Mucosa of descending colon (tissue), 3 donors: ENCODE results near the gene IRAK1. TPM values are rescaled to one million over a fixed set of nuclear protein-coding genes. Genes with fewer than 3 reads are reported as not detected.

ENCODE experiments used
- ATAC-seq: fragments of 200-7000 bp; cut with Tn5 transposase; one replicate; pipeline ENCODE4 v1.9.1; 2020; ENCODE audit warnings: mild to moderate bottlenecking, moderate library complexity
- DNase-seq, 3 donors: peaks; one replicate each; pipeline ENCODE4 v3.0.0-alpha.2; 2020
- H3K36me3 ChIP-seq: fragments of 200-600 bp; one replicate; pipeline ENCODE4 v1.8.0; 2021; ENCODE audit warnings: low read depth, mild to moderate bottlenecking
- H3K4me1 ChIP-seq: fragments of 200-600 bp; one replicate; pipeline ENCODE4 v1.8.0; 2021; ENCODE audit warnings: low read depth, mild to moderate bottlenecking
- H3K4me3 ChIP-seq: fragments of 200-600 bp; one replicate; pipeline ENCODE4 v1.8.0; 2021; ENCODE audit warnings: mild to moderate bottlenecking
- H3K9me3 ChIP-seq: fragments of 200-600 bp; one replicate; pipeline ENCODE4 v1.8.0; 2021; ENCODE audit warnings: mild to moderate bottlenecking
- CTCF ChIP-seq: fragments of 200-600 bp; IDR thresholded peaks from one replicate; pipeline ENCODE4 v1.8.0; 2022; ENCODE audit warnings: antibody characterized with exemption, mild to moderate bottlenecking
- intact Hi-C, 2 donors: fragments of 100-400 bp; cut with DNase I in 1 of 2; cut with micrococcal nuclease in 1 of 2; formaldehyde crosslinking; loops; one replicate each; pipeline versions ENCODE4 v1.11.0 to v1.11.1; 2022; cut with DNase I, micrococcal nuclease
- total RNA-seq, 3 donors: library from RNA; stranded (reverse); fragmentation: NEBNext Ultra II Directional in 2 of 3; extraction: Animal tissue kit (Norgen Biotek cat#: 25700) in 2 of 3; gene quantifications; one replicate each; pipeline versions ENCODE4 v1.2.1 to v1.2.4, GENCODE V29; 2021 to 2023
- donor health status: DM: no; HTN: no; CAD: no; lungs with moderate emphysema.
- donor health status: DM: no; HTN: no; CAD: no.
- donor health status: DM: no; HTN: yes; CAD: no.

Gene IRAK1
- total RNA-seq, 3 donors from 2014 or later = 66.5 to 96.0 (median 85.2) TPM

GRCh38 chrX:154032160-154032559 is 12.5 kb upstream of the IRAK1 start:
- ATAC-seq = no peak
- DNase-seq = no peak
- TF ChIP-seq CTCF = no peak

GRCh38 chrX:154030715-154031305 is 11.1 kb upstream of the IRAK1 start:
- peaks cover 3% of the 10 kb centered on the region for H3K4me1 ChIP-seq
- DNase-seq (no peak), ATAC-seq (no peak)
- H3K36me3 ChIP-seq = no peaks in the 10 kb centered on the region
- TF ChIP-seq CTCF = no peak
- H3K4me3 ChIP-seq = no peak overlapping the region
- intact Hi-C loops = no loop called here
- no peaks in the 10 kb centered on the region for H3K9me3 ChIP-seq

More at GRCh38 chrX:154032160-154032559, 12.5 kb upstream of the IRAK1 start:
- H3K9me3 ChIP-seq = no peaks in the 10 kb centered on the region
- peaks cover 3% of the 10 kb centered on the region for H3K4me1 ChIP-seq
- no peaks in the 10 kb centered on the region for H3K36me3 ChIP-seq
- intact Hi-C loops = no loop called here
- no peak overlapping the region for H3K4me3 ChIP-seq

- no peaks in the 10 kb centered on the region for H3K9me3 ChIP-seq
- peaks cover 3% of the 10 kb centered on the region for H3K4me1 ChIP-seq
- intact Hi-C loops = no loop called here
- no peak overlapping the region for H3K4me3 ChIP-seq
- no peaks in the 10 kb centered on the region for H3K36me3 ChIP-seq
- TF ChIP-seq CTCF = no peak
- DNase-seq (no peak), ATAC-seq (no peak)
Measured at GRCh38 chrX:154030266-154030665, 10.6 kb upstream of the IRAK1 start.

- Histone ChIP-seq H3K4me3 (no peak overlapping the region), H3K9me3 (no peaks in the 10 kb centered on the region), H3K36me3 (no peaks in the 10 kb centered on the region), H3K4me1 (peaks cover 3% of the 10 kb centered on the region)
- intact Hi-C loops = no loop called here
- ATAC-seq (peak; percentile 73), DNase-seq (peak in 2 of 3 donors; percentile 39 to 56)
- TF ChIP-seq CTCF = no peak
Measured at GRCh38 chrX:154029439-154029838, 9.7 kb upstream of the IRAK1 start.

- Histone ChIP-seq H3K4me3 (no peak overlapping the region), H3K4me1 (peaks cover 3% of the 10 kb centered on the region), H3K9me3 (no peaks in the 10 kb centered on the region), H3K36me3 (no peaks in the 10 kb centered on the region)
- no peak for TF ChIP-seq CTCF
- intact Hi-C loops = no loop called here
- ATAC-seq (peak; percentile 90), DNase-seq (peak in 2 of 3 donors; percentile 55 to 64)
Measured at GRCh38 chrX:154028502-154029184, 8.9 kb upstream of the IRAK1 start.
